Globus pallidus (tissue), 1 donor: ENCODE results near the gene NUP160.
"Not testable (repeated sequence)": the region's sequence is repeated elsewhere in the genome, so short reads cannot be mapped to it uniquely, and the experiment has no call there.

Experiments
- DNase-seq: peaks from one replicate; pipeline ENCODE4 v3.0.0-alpha.2; 2015; ENCODE audit warnings: low spot score

The NUP160 gene

GRCh38 chr11:47861728-47862127 lies 13.6 kb upstream of the NUP160 start:
- DNase-seq: no peak

- DNase-seq: no peak
Observed at GRCh38 chr11:47860536-47860935, 12.4 kb upstream of the NUP160 start.

GRCh38 chr11:47857892-47858543 lies 9.9 kb upstream of the NUP160 start:
- DNase-seq: no peak

GRCh38 chr11:47857485-47857884 lies 9.3 kb upstream of the NUP160 start:
- no peak for DNase-seq

- no peak for DNase-seq
Observed at GRCh38 chr11:47856186-47856585, 8.0 kb upstream of the NUP160 start.

- no peak for DNase-seq
Observed at GRCh38 chr11:47854667-47855066, 6.5 kb upstream of the NUP160 start.

- no peak for DNase-seq
Observed at GRCh38 chr11:47852053-47852452, 3.9 kb upstream of the NUP160 start.

- DNase-seq: no peak
Observed at GRCh38 chr11:47850337-47850736, 2.2 kb upstream of the NUP160 start.

GRCh38 chr11:47848700-47849155 lies 578 bp upstream of the NUP160 start:
- no peak for DNase-seq

- no peak for DNase-seq
Observed at GRCh38 chr11:47847537-47847891, 636 bp downstream of the NUP160 start.

- DNase-seq: no peak
Observed at GRCh38 chr11:47846998-47847397, 1.2 kb downstream of the NUP160 start.

- no peak for DNase-seq
Observed at GRCh38 chr11:47843361-47844055, 4.6 kb downstream of the NUP160 start.

- DNase-seq: no peak
Observed at GRCh38 chr11:47842749-47843148, 5.4 kb downstream of the NUP160 start.

- no peak for DNase-seq
Observed at GRCh38 chr11:47837929-47838328, 10.2 kb downstream of the NUP160 start.

- no peak for DNase-seq
Observed at GRCh38 chr11:47837292-47837691, 10.9 kb downstream of the NUP160 start.

GRCh38 chr11:47830013-47830412 lies 18.1 kb downstream of the NUP160 start:
- not testable (repeated sequence) for DNase-seq

- DNase-seq: no peak
Observed at GRCh38 chr11:47828284-47828683, 19.9 kb downstream of the NUP160 start.

- DNase-seq: not testable (repeated sequence)
Observed at GRCh38 chr11:47822664-47823063, 25.5 kb downstream of the NUP160 start.

- DNase-seq: no peak
Observed at GRCh38 chr11:47819743-47820142, 28.4 kb downstream of the NUP160 start.

GRCh38 chr11:47800759-47801158 lies 47.4 kb downstream of the NUP160 start:
- DNase-seq: no peak

- DNase-seq: no peak
Observed at GRCh38 chr11:47797633-47798032, 50.5 kb downstream of the NUP160 start.

- DNase-seq: no peak
Observed at GRCh38 chr11:47791774-47792430, 56.2 kb downstream of the NUP160 start.

GRCh38 chr11:47790017-47790416 lies 58.1 kb downstream of the NUP160 start:
- not testable (repeated sequence) for DNase-seq
